Gastrocnemius medialis (tissue), 4 donors: ENCODE data around the gene CDC5L.

Source experiments
- CTCF ChIP-seq, 5 experiments: fragments of 450-650 bp in 3 of 5; fragments of 200-600 bp in 2 of 5; sonication (generic) in 2 of 5; IDR thresholded peaks in 4 of 5; conservative IDR thresholded peaks in 1 of 5; 1 replicate in 4 of 5; 2 replicates in 1 of 5; pipeline ENCODE4 v1.5.1; 2016 to 2019; ENCODE audit warnings: antibody characterized with exemption in 5 of 5, mild to moderate bottlenecking in 3 of 5, moderate library complexity in 3 of 5
- POLR2A ChIP-seq, 2 donors: fragments of 450-650 bp; IDR thresholded peaks; one replicate each; pipeline ENCODE4 v1.6.1; 2017; ENCODE audit warnings: antibody characterized with exemption in 2 of 2, mild to moderate bottlenecking in 2 of 2, moderate library complexity in 2 of 2

- no peak for TF ChIP-seq CTCF (IDR thresholded peaks at IDR 0.05 in 4 of 5, conservative IDR thresholded peaks at IDR 0.05 in 1 of 5)
- no peak for TF ChIP-seq POLR2A (IDR thresholded peaks at IDR 0.05)
Observed at GRCh38 chr6:44356487-44356886, 31.0 kb upstream of the CDC5L start.
